Suprapubic skin (tissue), 4 donors: ENCODE results near the gene TCF12.

Experiments
- EP300 ChIP-seq: sonication (generic); formaldehyde crosslinking; IDR thresholded peaks from one replicate; pipeline ENCODE4 v1.6.1; 2017; ENCODE audit warnings: antibody characterized with exemption
- POLR2A ChIP-seq, 2 donors: fragments of 450-650 bp; IDR thresholded peaks; one replicate each; pipeline ENCODE4 v1.6.1; 2017; ENCODE audit warnings: antibody characterized with exemption in 2 of 2, mild to moderate bottlenecking in 2 of 2, moderate library complexity in 2 of 2
- POLR2AphosphoS5 ChIP-seq, 3 donors: sonication (generic); formaldehyde crosslinking; IDR thresholded peaks; one replicate each; pipeline ENCODE4 v1.6.1; 2017; ENCODE audit warnings: antibody characterized with exemption in 3 of 3
- TF ChIP-seq, protein P1 (sequence below), 2 donors: fragments of 200-600 bp in 1 of 2; fragments of 450-650 bp in 1 of 2; sonication (generic) in 1 of 2; IDR thresholded peaks; one replicate each; pipeline ENCODE4 v1.5.1; 2016 to 2019; ENCODE audit warnings: antibody characterized with exemption in 2 of 2, mild to moderate bottlenecking in 1 of 2, moderate library complexity in 1 of 2

- no peak for TF ChIP-seq POLR2AphosphoS5 (IDR thresholded peaks at IDR 0.05)
- TF ChIP-seq, protein P1, sequence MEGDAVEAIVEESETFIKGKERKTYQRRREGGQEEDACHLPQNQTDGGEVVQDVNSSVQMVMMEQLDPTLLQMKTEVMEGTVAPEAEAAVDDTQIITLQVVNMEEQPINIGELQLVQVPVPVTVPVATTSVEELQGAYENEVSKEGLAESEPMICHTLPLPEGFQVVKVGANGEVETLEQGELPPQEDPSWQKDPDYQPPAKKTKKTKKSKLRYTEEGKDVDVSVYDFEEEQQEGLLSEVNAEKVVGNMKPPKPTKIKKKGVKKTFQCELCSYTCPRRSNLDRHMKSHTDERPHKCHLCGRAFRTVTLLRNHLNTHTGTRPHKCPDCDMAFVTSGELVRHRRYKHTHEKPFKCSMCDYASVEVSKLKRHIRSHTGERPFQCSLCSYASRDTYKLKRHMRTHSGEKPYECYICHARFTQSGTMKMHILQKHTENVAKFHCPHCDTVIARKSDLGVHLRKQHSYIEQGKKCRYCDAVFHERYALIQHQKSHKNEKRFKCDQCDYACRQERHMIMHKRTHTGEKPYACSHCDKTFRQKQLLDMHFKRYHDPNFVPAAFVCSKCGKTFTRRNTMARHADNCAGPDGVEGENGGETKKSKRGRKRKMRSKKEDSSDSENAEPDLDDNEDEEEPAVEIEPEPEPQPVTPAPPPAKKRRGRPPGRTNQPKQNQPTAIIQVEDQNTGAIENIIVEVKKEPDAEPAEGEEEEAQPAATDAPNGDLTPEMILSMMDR (IDR thresholded peaks at IDR 0.05): no peak
- no peak for TF ChIP-seq POLR2A (IDR thresholded peaks at IDR 0.05)
- no peak for TF ChIP-seq EP300
Observed at GRCh38 chr15:56933811-56934210, 15.4 kb downstream of the TCF12 start.
